Skin of body (tissue), 2 donors: ENCODE measurements around the gene CDKN1C. TPM values are rescaled to one million over a fixed set of nuclear protein-coding genes. Genes with fewer than 3 reads are reported as not detected.
A peak's percentile ranks its signal among the peaks of the same experiment; 100 is the strongest.

ENCODE experiments used
- DNase-seq: peaks from one replicate; lab custom pipeline; 2025; lab: John Stamatoyannopoulos, UW
- total RNA-seq: library from RNA; depleted of rRNA; stranded (reverse); fragments of >200 nt; gene quantifications from one replicate; pipeline ENCODE4 v1.2.3, GENCODE V29; 2014

The CDKN1C gene
- total RNA-seq, 1 donor from 2014 or later: 53.0 TPM

- DNase-seq: no peak
Observed at GRCh38 chr11:2890466-2891294, 5.1 kb upstream of the CDKN1C start.

GRCh38 chr11:2889362-2890273, 4.0 kb upstream of the CDKN1C start:
- DNase-seq: no peak

GRCh38 chr11:2888266-2888968, 2.8 kb upstream of the CDKN1C start:
- peak; percentile 74 for DNase-seq

GRCh38 chr11:2887515-2888195, 2.1 kb upstream of the CDKN1C start:
- DNase-seq: no peak

GRCh38 chr11:2886936-2887335, 1.4 kb upstream of the CDKN1C start:
- no peak for DNase-seq

- no peak for DNase-seq
Observed at GRCh38 chr11:2886191-2886894, 768 bp upstream of the CDKN1C start.

- no peak for DNase-seq
Observed at GRCh38 chr11:2885017-2885677, 428 bp downstream of the CDKN1C start.

GRCh38 chr11:2883979-2884815, 1.4 kb downstream of the CDKN1C start:
- DNase-seq: no peak

GRCh38 chr11:2883640-2883978, 2.0 kb downstream of the CDKN1C start:
- no peak for DNase-seq

- no peak for DNase-seq
Observed at GRCh38 chr11:2882396-2883110, 3.0 kb downstream of the CDKN1C start.

- DNase-seq: no peak
Observed at GRCh38 chr11:2881981-2882375, 3.6 kb downstream of the CDKN1C start.

GRCh38 chr11:2881076-2881980, 4.2 kb downstream of the CDKN1C start:
- no peak for DNase-seq

- DNase-seq: no peak
Observed at GRCh38 chr11:2880646-2881045, 4.9 kb downstream of the CDKN1C start.

- DNase-seq: no peak
Observed at GRCh38 chr11:2878782-2879181, 6.8 kb downstream of the CDKN1C start.

GRCh38 chr11:2877474-2877873, 8.1 kb downstream of the CDKN1C start:
- no peak for DNase-seq

- no peak for DNase-seq
Observed at GRCh38 chr11:2874963-2875362, 10.6 kb downstream of the CDKN1C start.

- no peak for DNase-seq
Observed at GRCh38 chr11:2870969-2871680, 14.4 kb downstream of the CDKN1C start.
